Measurements from ENCODE around the gene PPP2R5E. TPM values are rescaled to one million over a fixed set of nuclear protein-coding genes. Genes with fewer than 3 reads are reported as not detected.

Gene PPP2R5E
- total RNA-seq, 2 donors from 2014 or later: 17.3 to 18.7 TPM

DNA sequence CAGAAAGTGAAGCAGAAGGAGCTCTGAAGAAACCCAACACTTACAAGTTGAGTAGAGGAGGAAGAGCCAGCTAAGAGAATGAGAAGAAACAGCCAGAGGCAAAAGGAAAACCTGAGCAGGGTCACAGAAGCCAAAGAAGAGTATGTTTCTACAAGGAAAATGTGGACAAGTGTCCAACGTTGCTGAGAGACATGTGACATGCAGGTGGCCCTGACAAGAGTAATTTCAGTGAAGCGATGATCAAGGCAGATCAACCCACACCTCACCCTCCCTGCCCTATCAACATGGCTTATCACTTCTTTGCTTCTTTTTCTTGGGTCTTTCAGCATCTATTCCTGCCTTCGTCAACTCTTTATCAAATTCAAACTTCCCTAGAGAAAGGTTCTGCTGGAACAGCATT is 68.3 kb downstream of the PPP2R5E start:
- no peaks in the 10 kb centered on the region for H3K9me3 ChIP-seq
- no peak overlapping the region for H3K27ac ChIP-seq
- H3K4me1 ChIP-seq: peaks cover 0 to 15% of the 10 kb centered on the region in 2 donors
- TF ChIP-seq, protein P1, sequence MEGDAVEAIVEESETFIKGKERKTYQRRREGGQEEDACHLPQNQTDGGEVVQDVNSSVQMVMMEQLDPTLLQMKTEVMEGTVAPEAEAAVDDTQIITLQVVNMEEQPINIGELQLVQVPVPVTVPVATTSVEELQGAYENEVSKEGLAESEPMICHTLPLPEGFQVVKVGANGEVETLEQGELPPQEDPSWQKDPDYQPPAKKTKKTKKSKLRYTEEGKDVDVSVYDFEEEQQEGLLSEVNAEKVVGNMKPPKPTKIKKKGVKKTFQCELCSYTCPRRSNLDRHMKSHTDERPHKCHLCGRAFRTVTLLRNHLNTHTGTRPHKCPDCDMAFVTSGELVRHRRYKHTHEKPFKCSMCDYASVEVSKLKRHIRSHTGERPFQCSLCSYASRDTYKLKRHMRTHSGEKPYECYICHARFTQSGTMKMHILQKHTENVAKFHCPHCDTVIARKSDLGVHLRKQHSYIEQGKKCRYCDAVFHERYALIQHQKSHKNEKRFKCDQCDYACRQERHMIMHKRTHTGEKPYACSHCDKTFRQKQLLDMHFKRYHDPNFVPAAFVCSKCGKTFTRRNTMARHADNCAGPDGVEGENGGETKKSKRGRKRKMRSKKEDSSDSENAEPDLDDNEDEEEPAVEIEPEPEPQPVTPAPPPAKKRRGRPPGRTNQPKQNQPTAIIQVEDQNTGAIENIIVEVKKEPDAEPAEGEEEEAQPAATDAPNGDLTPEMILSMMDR (IDR thresholded peaks at IDR 0.05): no peak
- no peak overlapping the region for H3K4me3 ChIP-seq
- H3K36me3 ChIP-seq: no peaks in the 10 kb centered on the region
- no peak for DNase-seq (ENCODE audit: low spot score)
- H3K27me3 ChIP-seq: no peaks in the 10 kb centered on the region

DNA sequence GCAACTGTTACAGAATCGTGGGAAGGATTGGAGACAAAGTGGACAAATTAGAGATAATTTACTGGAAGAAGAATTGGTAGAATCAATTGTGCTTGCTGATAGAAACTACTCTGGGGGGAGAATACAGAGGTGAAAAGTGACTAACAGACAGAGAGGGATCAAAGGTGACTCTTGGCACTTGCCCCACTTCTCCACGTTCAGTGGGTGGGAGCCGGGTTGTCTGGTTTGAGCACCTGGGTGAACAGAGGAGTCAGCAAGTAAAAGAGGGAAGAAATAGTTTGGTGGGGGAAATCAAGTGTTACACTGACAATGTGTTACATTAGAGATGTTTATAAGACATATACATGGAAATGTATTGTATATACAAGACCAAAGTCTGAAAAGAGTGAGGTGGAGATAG is 69.1 kb downstream of the PPP2R5E start:
- H3K36me3 ChIP-seq: no peaks in the 10 kb centered on the region
- no peak overlapping the region for H3K27ac ChIP-seq
- no peaks in the 10 kb centered on the region for H3K27me3 ChIP-seq
- no peak overlapping the region for H3K4me3 ChIP-seq
- TF ChIP-seq, protein P1 (IDR thresholded peaks at IDR 0.05): no peak
- DNase-seq (ENCODE audit: low spot score): no peak
- no peaks in the 10 kb centered on the region for H3K9me3 ChIP-seq
- H3K4me1 ChIP-seq: peaks cover 0 to 15% of the 10 kb centered on the region in 2 donors

DNA sequence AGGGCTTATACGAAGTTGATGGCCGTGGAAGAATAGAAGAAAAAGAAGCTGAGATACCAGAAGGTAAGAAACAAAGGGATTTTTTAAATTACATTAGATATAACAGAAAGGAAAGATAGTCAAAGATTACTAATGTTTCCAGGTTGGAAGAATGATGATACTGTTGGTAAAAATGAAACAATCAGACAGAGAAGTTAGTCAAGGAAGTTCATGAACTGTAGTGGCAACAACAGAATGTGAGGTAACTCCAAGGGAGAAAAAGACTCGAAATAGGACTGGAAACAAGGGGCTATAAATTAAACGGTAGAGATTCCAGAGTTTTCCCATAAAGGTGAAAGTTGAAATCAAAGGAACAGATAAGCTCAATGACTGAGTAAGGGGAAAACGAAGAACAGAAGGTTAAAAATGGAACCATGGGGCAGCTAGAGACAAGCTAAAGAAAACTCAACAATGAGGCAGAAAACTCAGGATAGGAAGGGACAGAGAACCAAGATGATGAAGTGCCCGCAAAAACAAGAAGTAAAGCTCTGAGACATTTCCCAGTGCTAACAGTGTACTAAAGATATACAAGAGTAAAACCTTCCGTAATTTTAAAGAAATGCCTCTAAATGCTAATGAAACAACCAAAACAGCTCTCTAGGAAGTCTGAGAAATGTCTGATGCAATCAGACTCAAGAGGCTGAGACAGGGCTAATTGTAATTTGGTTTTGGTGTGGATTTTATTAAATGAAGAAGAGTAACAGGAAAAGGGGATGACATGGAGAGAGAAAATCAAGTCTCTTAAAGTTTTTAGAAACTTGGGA is 70.0 kb downstream of the PPP2R5E start:
- TF ChIP-seq, protein P1 (IDR thresholded peaks at IDR 0.05): no peak
- Histone ChIP-seq H3K4me1 (peaks cover 0 to 18% of the 10 kb centered on the region in 2 donors), H3K9me3 (no peaks in the 10 kb centered on the region), H3K27ac (no peak overlapping the region), H3K27me3 (no peaks in the 10 kb centered on the region), H3K36me3 (no peaks in the 10 kb centered on the region), H3K4me3 (no peak overlapping the region)
- DNase-seq (ENCODE audit: low spot score): no peak

DNA sequence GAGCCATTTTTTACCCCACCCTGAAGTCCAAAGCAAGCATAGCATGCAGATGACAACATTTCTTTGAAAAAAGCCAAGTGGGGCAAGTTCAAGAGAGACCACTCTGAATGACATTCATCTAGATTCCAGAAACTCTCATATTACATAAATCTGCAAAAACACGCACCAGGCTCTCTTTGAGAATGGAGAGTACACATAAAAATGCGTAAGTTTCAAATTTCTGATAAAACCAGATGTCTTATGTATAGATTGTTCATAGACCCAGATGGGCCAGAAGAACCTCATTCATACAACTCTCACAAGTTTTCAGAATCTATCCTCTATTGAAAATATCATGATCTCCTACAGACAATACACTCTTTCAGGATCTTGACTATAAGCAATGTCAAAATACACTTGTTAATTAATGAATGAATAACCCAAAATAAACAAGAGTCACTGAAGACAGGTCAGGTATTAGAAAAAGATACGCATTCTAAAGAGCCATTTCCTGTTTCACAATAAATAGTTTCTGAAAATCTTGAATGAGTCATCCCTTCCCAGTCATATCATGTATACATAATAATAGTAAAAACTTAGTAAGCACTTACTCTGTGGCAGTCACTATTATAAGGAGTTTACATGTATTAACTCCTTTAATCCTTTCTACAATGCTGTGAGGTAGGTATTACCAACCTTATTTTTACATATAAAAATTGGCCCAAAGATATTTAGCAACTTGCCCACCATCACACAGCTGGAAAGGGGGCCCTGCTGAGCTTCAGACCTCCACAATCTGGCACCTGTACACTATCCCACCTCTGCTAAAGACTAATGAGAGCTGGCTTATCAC is 72.0 kb downstream of the PPP2R5E start:
- H3K9me3 ChIP-seq: no peaks in the 10 kb centered on the region
- H3K27me3 ChIP-seq: no peaks in the 10 kb centered on the region
- TF ChIP-seq, protein P1 (IDR thresholded peaks at IDR 0.05): no peak
- H3K4me3 ChIP-seq: no peak overlapping the region
- no peak overlapping the region for H3K27ac ChIP-seq
- H3K36me3 ChIP-seq: no peaks in the 10 kb centered on the region
- peaks cover 0 to 21% of the 10 kb centered on the region in 2 donors for H3K4me1 ChIP-seq
- no peak for DNase-seq (ENCODE audit: low spot score)

DNA sequence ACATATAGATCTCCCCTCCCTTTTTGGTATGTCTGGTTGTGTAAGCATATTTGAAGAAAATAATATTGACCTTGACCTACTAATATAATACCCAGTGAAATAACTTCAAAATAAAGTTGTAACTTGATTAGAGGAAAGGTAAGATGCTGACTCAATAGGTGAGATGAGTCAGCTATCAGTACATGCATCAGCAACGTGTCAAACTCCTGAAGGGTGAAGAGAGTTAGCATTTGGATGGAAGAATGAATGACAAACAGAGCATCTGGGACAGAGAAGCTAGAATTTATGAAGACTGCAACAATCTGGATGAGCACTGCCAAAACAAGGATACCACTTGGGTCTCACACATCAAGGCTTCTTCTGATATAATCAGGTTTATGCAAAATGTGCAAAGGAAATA is 74.9 kb downstream of the PPP2R5E start:
- Histone ChIP-seq H3K9me3 (no peaks in the 10 kb centered on the region), H3K27ac (no peak overlapping the region), H3K4me1 (peaks cover 0 to 21% of the 10 kb centered on the region in 2 donors), H3K27me3 (no peaks in the 10 kb centered on the region), H3K4me3 (no peak overlapping the region), H3K36me3 (no peaks in the 10 kb centered on the region)
- TF ChIP-seq, protein P1 (IDR thresholded peaks at IDR 0.05): no peak
- DNase-seq (ENCODE audit: low spot score): no peak
